ENCODE results near the gene PPP2R2C. TPM values are rescaled to one million over a fixed set of nuclear protein-coding genes. Genes with fewer than 3 reads are reported as not detected.

PPP2R2C gene
- total RNA-seq, 1 experiment from 2014 or later = 26.7 TPM

- in situ Hi-C loops (cut with HindIII; ENCODE audit: low pct_unique_long_range_greater_than_20kb, low sequenced_read_pairs) (no loop called here), intact Hi-C loops (cut with micrococcal nuclease; ENCODE audit: unreplicated experiment) (no loop called here)
- POLR2A ChIA-PET = no interaction called here
- H3K4me3 ChIP-seq (ENCODE audit: low read depth in 2 of 2, low read length in 2 of 2) = no peak overlapping the region
- no TSS peak for BruUV-seq (replicated peaks)
- DNase-seq (ENCODE audit: low read depth, low spot score) = no peak
- TF ChIP-seq TCF7L2 (IDR thresholded peaks at IDR 0.05; ENCODE audit: low read depth, low read length) (no peak), SIN3A (IDR thresholded peaks at IDR 0.05; ENCODE audit: borderline replicate concordance, insufficient read depth, low read depth, low read length) (no peak), POLR2AphosphoS5 (IDR thresholded peaks at IDR 0.05; ENCODE audit: low read depth, low read length) (no peak), REST (IDR thresholded peaks at IDR 0.05; ENCODE audit: insufficient read depth in 1 of 2, low read depth in 2 of 2, low read length in 1 of 2) (no peak)
- TF ChIP-seq, protein P1, sequence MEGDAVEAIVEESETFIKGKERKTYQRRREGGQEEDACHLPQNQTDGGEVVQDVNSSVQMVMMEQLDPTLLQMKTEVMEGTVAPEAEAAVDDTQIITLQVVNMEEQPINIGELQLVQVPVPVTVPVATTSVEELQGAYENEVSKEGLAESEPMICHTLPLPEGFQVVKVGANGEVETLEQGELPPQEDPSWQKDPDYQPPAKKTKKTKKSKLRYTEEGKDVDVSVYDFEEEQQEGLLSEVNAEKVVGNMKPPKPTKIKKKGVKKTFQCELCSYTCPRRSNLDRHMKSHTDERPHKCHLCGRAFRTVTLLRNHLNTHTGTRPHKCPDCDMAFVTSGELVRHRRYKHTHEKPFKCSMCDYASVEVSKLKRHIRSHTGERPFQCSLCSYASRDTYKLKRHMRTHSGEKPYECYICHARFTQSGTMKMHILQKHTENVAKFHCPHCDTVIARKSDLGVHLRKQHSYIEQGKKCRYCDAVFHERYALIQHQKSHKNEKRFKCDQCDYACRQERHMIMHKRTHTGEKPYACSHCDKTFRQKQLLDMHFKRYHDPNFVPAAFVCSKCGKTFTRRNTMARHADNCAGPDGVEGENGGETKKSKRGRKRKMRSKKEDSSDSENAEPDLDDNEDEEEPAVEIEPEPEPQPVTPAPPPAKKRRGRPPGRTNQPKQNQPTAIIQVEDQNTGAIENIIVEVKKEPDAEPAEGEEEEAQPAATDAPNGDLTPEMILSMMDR (IDR thresholded peaks at IDR 0.05) = no peak
- CTCF ChIA-PET = no interaction called here
- no peaks in the 10 kb centered on the region for H3K27me3 ChIP-seq (ENCODE audit: control insufficient read depth, insufficient read depth, low read length)
- no peak overlapping the region for H3K27ac ChIP-seq (ENCODE audit: low read length)
- ATAC-seq = no peak
- peaks cover 31% of the 10 kb centered on the region for H3K4me1 ChIP-seq (ENCODE audit: control insufficient read depth, insufficient read depth, low read length)
- no peaks in the 10 kb centered on the region for H3K36me3 ChIP-seq (ENCODE audit: control insufficient read depth, insufficient read depth, low read length)
- no peaks in the 10 kb centered on the region for H3K9me3 ChIP-seq (ENCODE audit: control insufficient read depth, insufficient read depth, low read depth, low read length)
Observed at GRCh38 chr4:6339818-6340445, 132.5 kb downstream of the PPP2R2C start.

DNA sequence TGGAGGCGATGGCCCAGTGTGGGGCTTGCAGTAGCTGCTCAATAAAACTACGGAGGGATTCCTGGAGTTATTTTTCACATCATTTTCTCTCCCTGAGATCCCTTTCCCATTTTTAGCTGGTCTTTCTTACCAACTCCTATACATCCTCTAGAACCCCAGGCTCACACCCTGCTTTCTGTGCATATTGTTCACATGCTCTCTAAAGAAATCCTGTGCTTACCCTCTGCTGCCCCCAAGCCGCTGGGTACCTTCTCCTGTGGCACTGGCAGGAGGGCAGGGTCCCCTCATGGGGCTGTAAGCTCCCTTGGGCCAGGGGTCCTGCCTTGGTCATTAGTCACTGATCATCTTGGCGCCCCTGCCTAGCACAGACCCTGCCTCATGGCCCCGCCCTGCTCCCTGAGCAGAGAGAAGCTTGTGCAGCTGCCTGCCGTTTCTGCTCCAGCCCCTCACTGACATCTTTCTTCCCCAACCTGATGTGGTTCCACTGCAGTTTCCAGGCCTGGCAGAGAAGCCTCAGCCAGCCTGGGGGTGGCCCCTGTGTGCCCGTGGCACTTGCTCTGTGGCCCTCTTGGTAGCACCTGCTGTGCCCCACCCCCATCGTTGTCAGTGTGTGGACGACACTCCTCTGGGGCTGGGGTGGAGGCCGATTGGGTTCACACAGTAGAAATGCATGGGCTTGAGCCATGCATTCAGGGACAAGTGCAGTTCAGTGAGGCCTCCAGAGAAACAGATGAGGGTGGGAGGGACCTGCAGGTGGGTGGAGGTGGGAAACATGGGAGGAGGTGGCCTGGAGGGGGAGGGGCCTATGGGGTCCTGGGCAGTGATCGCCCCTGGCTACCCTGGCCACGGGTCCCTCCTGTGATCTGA, 133.2 kb downstream of the PPP2R2C start:
- in situ Hi-C loops (cut with HindIII; ENCODE audit: low pct_unique_long_range_greater_than_20kb, low sequenced_read_pairs) (no loop called here), intact Hi-C loops (cut with micrococcal nuclease; ENCODE audit: unreplicated experiment) (no loop called here)
- ChIA-PET CTCF (no interaction called here), POLR2A (no interaction called here)
- H3K4me1 ChIP-seq (ENCODE audit: control insufficient read depth, insufficient read depth, low read length) = peaks cover 23% of the 10 kb centered on the region
- no TSS peak for BruUV-seq (replicated peaks)
- no peaks in the 10 kb centered on the region for H3K9me3 ChIP-seq (ENCODE audit: control insufficient read depth, insufficient read depth, low read depth, low read length)
- H3K36me3 ChIP-seq (ENCODE audit: control insufficient read depth, insufficient read depth, low read length) = no peaks in the 10 kb centered on the region
- DNase-seq (ENCODE audit: low read depth, low spot score) (no peak), ATAC-seq (no peak)
- H3K4me3 ChIP-seq (ENCODE audit: low read depth in 2 of 2, low read length in 2 of 2) = no peak overlapping the region
- no peak overlapping the region for H3K27ac ChIP-seq (ENCODE audit: low read length)
- H3K27me3 ChIP-seq (ENCODE audit: control insufficient read depth, insufficient read depth, low read length) = no peaks in the 10 kb centered on the region
- TF ChIP-seq POLR2AphosphoS5 (IDR thresholded peaks at IDR 0.05; ENCODE audit: low read depth, low read length) (no peak), SIN3A (IDR thresholded peaks at IDR 0.05; ENCODE audit: borderline replicate concordance, insufficient read depth, low read depth, low read length) (no peak), TCF7L2 (IDR thresholded peaks at IDR 0.05; ENCODE audit: low read depth, low read length) (no peak), REST (IDR thresholded peaks at IDR 0.05; ENCODE audit: insufficient read depth in 1 of 2, low read depth in 2 of 2, low read length in 1 of 2) (no peak)
- TF ChIP-seq, protein P1 (IDR thresholded peaks at IDR 0.05) = no peak
